ENCODE results near the gene RRP36. TPM values are rescaled to one million over a fixed set of nuclear protein-coding genes. Genes with fewer than 3 reads are reported as not detected.

The RRP36 gene
- total RNA-seq, 1 donor from 2014 or later = 39.4 TPM

DNA sequence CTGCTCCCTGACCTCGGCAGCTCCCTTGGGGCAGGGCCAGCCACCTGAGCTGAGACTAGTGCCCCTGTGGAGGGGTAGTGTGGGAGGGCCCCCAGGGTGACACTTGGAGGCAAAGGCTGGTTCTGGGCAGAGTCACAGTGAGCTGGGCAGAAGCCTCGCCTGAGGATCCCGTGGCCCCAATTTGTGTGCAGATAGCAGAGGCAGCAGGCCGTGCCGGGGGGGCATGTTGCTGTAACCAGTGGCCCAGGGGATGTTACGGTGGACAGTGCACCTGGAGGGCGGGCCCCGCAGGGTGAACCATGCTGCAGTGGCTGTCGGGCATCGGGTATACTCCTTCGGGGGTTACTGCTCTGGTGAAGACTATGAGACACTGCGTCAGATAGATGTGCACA, 4.5 kb upstream of the RRP36 start:
- intact Hi-C loops (cut with DNase I) = no loop called here
- H3K27ac ChIP-seq = no peak overlapping the region
- no peak overlapping the region for H3K4me3 ChIP-seq
- H3K9me3 ChIP-seq = no peaks in the 10 kb centered on the region
- H3K36me3 ChIP-seq = peaks cover 35% of the 10 kb centered on the region
- no peaks in the 10 kb centered on the region for H3K27me3 ChIP-seq
- TF ChIP-seq, protein P1, sequence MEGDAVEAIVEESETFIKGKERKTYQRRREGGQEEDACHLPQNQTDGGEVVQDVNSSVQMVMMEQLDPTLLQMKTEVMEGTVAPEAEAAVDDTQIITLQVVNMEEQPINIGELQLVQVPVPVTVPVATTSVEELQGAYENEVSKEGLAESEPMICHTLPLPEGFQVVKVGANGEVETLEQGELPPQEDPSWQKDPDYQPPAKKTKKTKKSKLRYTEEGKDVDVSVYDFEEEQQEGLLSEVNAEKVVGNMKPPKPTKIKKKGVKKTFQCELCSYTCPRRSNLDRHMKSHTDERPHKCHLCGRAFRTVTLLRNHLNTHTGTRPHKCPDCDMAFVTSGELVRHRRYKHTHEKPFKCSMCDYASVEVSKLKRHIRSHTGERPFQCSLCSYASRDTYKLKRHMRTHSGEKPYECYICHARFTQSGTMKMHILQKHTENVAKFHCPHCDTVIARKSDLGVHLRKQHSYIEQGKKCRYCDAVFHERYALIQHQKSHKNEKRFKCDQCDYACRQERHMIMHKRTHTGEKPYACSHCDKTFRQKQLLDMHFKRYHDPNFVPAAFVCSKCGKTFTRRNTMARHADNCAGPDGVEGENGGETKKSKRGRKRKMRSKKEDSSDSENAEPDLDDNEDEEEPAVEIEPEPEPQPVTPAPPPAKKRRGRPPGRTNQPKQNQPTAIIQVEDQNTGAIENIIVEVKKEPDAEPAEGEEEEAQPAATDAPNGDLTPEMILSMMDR (IDR thresholded peaks at IDR 0.05) = no peak
- DNase-seq = no peak
- peaks cover 43% of the 10 kb centered on the region for H3K4me1 ChIP-seq
- no peak for ATAC-seq

- no peaks in the 10 kb centered on the region for H3K27me3 ChIP-seq
- ATAC-seq (no peak), DNase-seq (no peak)
- intact Hi-C loops (cut with DNase I) = no loop called here
- TF ChIP-seq, protein P1 (IDR thresholded peaks at IDR 0.05) = no peak
- peaks cover 46% of the 10 kb centered on the region for H3K4me1 ChIP-seq
- H3K4me3 ChIP-seq = no peak overlapping the region
- H3K27ac ChIP-seq = no peak overlapping the region
- peaks cover 32% of the 10 kb centered on the region for H3K36me3 ChIP-seq
- no peaks in the 10 kb centered on the region for H3K9me3 ChIP-seq
Observed at GRCh38 chr6:43019152-43019551, 2.3 kb upstream of the RRP36 start.

DNA sequence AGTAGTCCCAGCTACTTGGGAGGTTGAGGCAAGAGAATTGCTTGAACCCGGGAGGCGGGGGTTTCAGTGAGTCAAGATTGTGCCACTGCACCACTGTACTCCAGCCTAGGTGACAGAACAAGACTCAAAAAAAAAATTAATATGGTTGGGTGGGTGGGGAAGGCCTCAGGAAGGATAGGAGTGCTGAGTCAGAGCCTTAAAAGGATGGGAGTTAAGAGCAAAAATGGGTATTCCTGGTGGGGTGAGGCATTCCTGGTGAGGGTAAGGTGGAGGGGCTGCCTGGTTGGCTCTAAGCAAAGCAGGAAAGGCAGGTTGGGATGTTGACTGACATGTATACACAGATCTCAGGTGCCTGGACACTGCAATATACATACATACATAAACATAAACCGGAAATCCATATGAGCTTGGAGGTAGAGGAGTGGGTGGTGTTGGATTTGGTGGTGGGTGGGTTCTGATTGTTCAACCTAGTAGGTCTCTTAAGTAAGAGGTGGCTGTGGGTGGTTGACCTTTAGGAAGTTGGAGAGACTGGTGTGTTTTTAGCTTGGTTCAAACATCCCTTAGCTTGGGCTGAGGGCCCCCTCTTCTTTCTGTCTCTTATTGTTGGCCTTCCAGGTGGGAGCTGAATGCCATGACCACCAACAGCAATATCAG, 1.2 kb upstream of the RRP36 start:
- no peak overlapping the region for H3K4me3 ChIP-seq
- no peak overlapping the region for H3K27ac ChIP-seq
- DNase-seq = no peak
- no peaks in the 10 kb centered on the region for H3K27me3 ChIP-seq
- H3K9me3 ChIP-seq = no peaks in the 10 kb centered on the region
- peaks cover 43% of the 10 kb centered on the region for H3K36me3 ChIP-seq
- intact Hi-C loops (cut with DNase I) = no loop called here
- peaks cover 40% of the 10 kb centered on the region for H3K4me1 ChIP-seq
- TF ChIP-seq, protein P1 (IDR thresholded peaks at IDR 0.05) = no peak
- ATAC-seq = no peak

DNA sequence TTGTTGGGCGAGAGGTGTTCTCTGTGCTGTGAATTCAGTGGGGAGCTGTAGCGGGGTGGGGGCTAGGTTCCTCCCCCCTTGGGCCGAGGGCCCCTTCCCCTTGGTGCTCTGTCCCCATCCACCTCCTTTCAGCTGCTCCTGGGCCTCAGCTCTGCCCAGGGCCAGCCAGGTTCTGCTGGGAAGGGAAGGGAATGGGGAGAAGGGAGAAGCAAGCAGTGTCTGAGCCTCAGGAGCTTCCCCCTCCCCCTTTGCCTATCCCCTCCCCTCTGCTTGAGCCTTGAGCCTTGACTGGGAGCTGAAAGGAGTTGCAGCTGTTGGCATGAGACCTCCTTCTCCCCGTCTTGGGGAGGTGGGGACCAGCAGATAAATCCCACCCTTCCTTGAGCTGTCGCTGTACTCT, 576 bp upstream of the RRP36 start:
- DNase-seq = no peak
- intact Hi-C loops (cut with DNase I) = no loop called here
- H3K9me3 ChIP-seq = no peaks in the 10 kb centered on the region
- peaks cover 49% of the 10 kb centered on the region for H3K36me3 ChIP-seq
- H3K4me1 ChIP-seq = peaks cover 34% of the 10 kb centered on the region
- ATAC-seq = no peak
- H3K27me3 ChIP-seq = no peaks in the 10 kb centered on the region
- H3K4me3 ChIP-seq = peak overlapping the region; percentile 92
- TF ChIP-seq, protein P1 (IDR thresholded peaks at IDR 0.05) = no peak
- H3K27ac ChIP-seq = peak overlapping the region; percentile 87

DNA sequence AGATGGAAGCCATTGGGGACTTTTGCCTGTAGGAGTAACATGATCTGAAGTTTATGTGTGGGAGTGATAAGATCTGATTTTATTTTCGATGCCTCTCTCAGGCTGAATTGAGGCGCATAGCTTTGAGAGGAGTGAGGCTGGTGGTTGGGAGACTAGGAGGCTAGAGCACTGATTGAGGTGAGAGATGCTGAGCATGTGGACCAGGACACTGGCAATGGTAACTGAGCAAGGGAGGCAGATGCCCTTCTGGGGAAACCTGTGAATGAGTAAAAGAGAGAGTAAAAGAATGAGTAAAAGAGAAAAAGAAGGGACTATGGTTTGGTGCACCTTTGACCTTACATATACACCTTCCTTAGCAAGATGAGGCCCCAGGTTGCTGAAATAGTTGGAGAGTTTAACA, 3.0 kb downstream of the RRP36 start:
- intact Hi-C loops (cut with DNase I) = no loop called here
- peaks cover 21% of the 10 kb centered on the region for H3K4me1 ChIP-seq
- H3K4me3 ChIP-seq = no peak overlapping the region

More for the DNA sequence above, 3.0 kb downstream of the RRP36 start:
- H3K27me3 ChIP-seq = no peaks in the 10 kb centered on the region
- no peak for DNase-seq
- H3K27ac ChIP-seq = no peak overlapping the region
- TF ChIP-seq, protein P1 (IDR thresholded peaks at IDR 0.05) = no peak
- H3K36me3 ChIP-seq = peaks cover 58% of the 10 kb centered on the region
- H3K9me3 ChIP-seq = no peaks in the 10 kb centered on the region
- ATAC-seq = no peak
